HepG2 (cell line): ENCODE measurements around the gene CELF4. TPM values are rescaled to one million over a fixed set of nuclear protein-coding genes. Genes with fewer than 3 reads are reported as not detected.

Source experiments
- ATAC-seq: fragments of 200-7000 bp; cut with Tn5 transposase; 3 replicates; pipeline ENCODE4 v1.9.1; 2020; ENCODE audit warnings: mild to moderate bottlenecking, moderate library complexity
- BruUV-seq: library from RNA; stranded (reverse); fragments of 400-500 nt; replicated peaks from 2 replicates; lab custom pipeline; 2021; lab: Mats Ljungman, UMichigan
- CTCF ChIA-PET: fragments of 300-600 bp; formaldehyde crosslinking; extraction: SDS; loops from one replicate; lab custom pipeline; 2021; ENCODE audit warnings: low total read pairs, inconsistent platforms, low intra/inter-chr PET ratio; lab: Yijun Ruan, JAX
- POLR2A ChIA-PET: fragments of 350-600 bp; sonication (Branson Sonifier 250); formaldehyde crosslinking; loops from one replicate; lab custom pipeline; 2020; ENCODE audit warnings: antibody characterized with exemption, inconsistent platforms; lab: Yijun Ruan, JAX
- DNase-seq: peaks from one replicate; pipeline ENCODE4 v3.0.0-alpha.2; 2015; ENCODE audit warnings: low spot score
- FAIRE-seq: peaks from 3 replicates; lab custom pipeline; 2011; peaks lifted over from hg19 to GRCh38; lab: Jason Lieb, UNC
- H2AFZ ChIP-seq: one replicate; pipeline ENCODE4 v1.6.1; 2011; ENCODE audit warnings: low read length, inconsistent platforms
- H3K27ac ChIP-seq: fragments of 300-600 bp; 3 replicates; pipeline ENCODE4 v1.8.0; 2011; ENCODE audit warnings: mixed run types, mild to moderate bottlenecking, mixed read lengths, low read length, inconsistent platforms; ENCODE audit not compliant: insufficient read depth; ENCODE audit errors: extremely low read length
- H3K27me3 ChIP-seq, 2 experiments: fragments of 200-600 bp in 1 of 2; 2 replicates in 1 of 2; 3 replicates in 1 of 2; pipeline versions ENCODE4 v1.6.0 to v1.8.0; 2011; ENCODE audit warnings: low read length in 2 of 2, mild to moderate bottlenecking in 2 of 2, moderate library complexity in 2 of 2, inconsistent platforms in 1 of 2; ENCODE audit not compliant: insufficient read depth in 2 of 2, control insufficient read depth in 1 of 2
- H3K36me3 ChIP-seq, 2 experiments: fragments of 200-600 bp in 1 of 2; replicated peaks in 1 of 2; 2 replicates in 1 of 2; 3 replicates in 1 of 2; pipeline versions ENCODE4 v1.5.1 to v1.8.0; 2011; ENCODE audit warnings: low read length in 2 of 2, inconsistent platforms in 1 of 2; ENCODE audit not compliant: insufficient read depth in 2 of 2, control insufficient read depth in 1 of 2
- H3K4me1 ChIP-seq: 2 replicates; pipeline ENCODE4 v1.5.1; 2012; ENCODE audit warnings: low read length, inconsistent platforms; ENCODE audit not compliant: insufficient read depth
- H3K4me2 ChIP-seq: 2 replicates; pipeline ENCODE4 v1.6.0; 2011; ENCODE audit warnings: low read depth, low read length, inconsistent platforms
- H3K4me3 ChIP-seq, 3 experiments: fragments of 200-600 bp in 1 of 3; sonication (generic), shearing (Covaris generic) in 1 of 3; replicated peaks in 1 of 3; 2 replicates each; pipeline ENCODE4 v1.5.1; 2011 to 2016; ENCODE audit warnings: low read length in 3 of 3, inconsistent platforms in 2 of 3, low read depth in 2 of 3, mild to moderate bottlenecking in 2 of 3, control low read depth in 1 of 3, mixed read lengths in 1 of 3; ENCODE audit not compliant: insufficient read depth in 1 of 3
- H3K79me2 ChIP-seq: one replicate; pipeline ENCODE4 v1.6.1; 2011; ENCODE audit warnings: low read length, inconsistent platforms; ENCODE audit not compliant: insufficient read depth
- H3K9ac ChIP-seq: 2 replicates; pipeline ENCODE4 v1.6.0; 2011; ENCODE audit warnings: mild to moderate bottlenecking, low read depth, low read length, inconsistent platforms; ENCODE audit not compliant: insufficient read depth
- H3K9me3 ChIP-seq: 2 replicates; pipeline ENCODE4 v1.5.1; 2012; ENCODE audit warnings: mild to moderate bottlenecking, low read length
- H4K20me1 ChIP-seq: 2 replicates; pipeline ENCODE4 v1.6.0; 2011; ENCODE audit warnings: inconsistent platforms, mild to moderate bottlenecking, low read length, moderate library complexity; ENCODE audit not compliant: insufficient read depth
- FOXA3 ChIP-seq: IDR thresholded peaks from 2 replicates; pipeline ENCODE4 v1.6.1; 2016; ENCODE audit warnings: missing genetic modification reagents, missing compliant biosample characterization
- NAIF1 ChIP-seq: sonication (generic); formaldehyde crosslinking; IDR thresholded peaks from 2 replicates; pipeline ENCODE4 v1.5.0; 2020; ENCODE audit warnings: mild to moderate bottlenecking, missing genetic modification reagents, borderline replicate concordance
- TEAD3 ChIP-seq: optimal IDR thresholded peaks from 2 replicates; pipeline ENCODE3; 2016; ENCODE audit warnings: borderline replicate concordance
- ZNF281 ChIP-seq: sonication (generic); formaldehyde crosslinking; IDR thresholded peaks from 2 replicates; pipeline ENCODE4 v1.4.0; 2020; ENCODE audit warnings: missing genetic modification reagents, borderline replicate concordance
- ZNF282 ChIP-seq: fragments of 450-650 bp; IDR thresholded peaks from 2 replicates; pipeline ENCODE4 v1.6.1; 2018; ENCODE audit not compliant: partially characterized antibody
- ZNF766 ChIP-seq: sonication (generic); formaldehyde crosslinking; IDR thresholded peaks from 2 replicates; pipeline ENCODE4 v1.5.0; 2020; ENCODE audit warnings: missing genetic modification reagents, borderline replicate concordance
- WGBS: methylation state at CpG from one replicate; pipeline ENCODE4 v1.1.6; 2017; ENCODE audit warnings: low lambda C conversion rate; 5-methylcytosine and 5-hydroxymethylcytosine counted together
- in situ Hi-C: cut with HindIII; loops from 2 replicates; pipeline ENCODE4 v1.10.0; 2017; ENCODE audit warnings: low pct_unique_long_range_greater_than_20kb; ENCODE audit not compliant: extremely low pct_ligation_motif_present
- intact Hi-C: fragments of 100-400 bp; cut with micrococcal nuclease; formaldehyde crosslinking; loops from one replicate; pipeline ENCODE4 v1.10.0; 2022; ENCODE audit not compliant: unreplicated experiment
- polyA plus RNA-seq, 8 experiments: library from polyadenylated mRNA; depleted of rRNA in 3 of 8; stranded (reverse) in 7 of 8; unstranded in 1 of 8; fragments of >200 nt; fragmentation: Illumina TruSeq in 4 of 8; extraction: Trizol in 4 of 8; gene quantifications; 2 replicates each; pipeline versions ENCODE4 v1.2.1 to v1.2.3, GENCODE V29; 2011 to 2016; ENCODE audit warnings: low read depth in 4 of 8, missing spikeins in 1 of 8, mixed read lengths in 1 of 8; ENCODE audit not compliant: insufficient read depth in 1 of 8
- total RNA-seq, 5 experiments: library from RNA; depleted of rRNA; stranded (reverse); fragments of >200 nt; fragmentation: Illumina TruSeq; extraction: Trizol; gene quantifications; 2 replicates each; pipeline ENCODE4 v1.2.3, GENCODE V29; 2016; ENCODE audit warnings: low read depth in 1 of 5

The CELF4 gene
- total and polyA plus RNA-seq, 2 of the 13 experiments (the other 11 are each of a cell fraction or from before 2014, with no cell fraction given): not detected

GRCh38 chr18:37397814-37398213 is 167.8 kb downstream of the CELF4 start:
- DNase-seq (no peak), ATAC-seq (no peak), FAIRE-seq (no peak)
- Histone ChIP-seq H2AFZ (no peak overlapping the region), H3K4me2 (no peak overlapping the region), H3K79me2 (no peaks in the 10 kb centered on the region), H3K36me3 (no peaks in the 10 kb centered on the region), H3K9ac (no peak overlapping the region), H4K20me1 (no peaks in the 10 kb centered on the region), H3K27me3 (peaks cover 2 to 29% of the 10 kb centered on the region in 2 experiments; a peak in 2 of 5 replicates), H3K27ac (no peak overlapping the region), H3K4me3 (no peak overlapping the region), H3K4me1 (no peaks in the 10 kb centered on the region), H3K9me3 (no peaks in the 10 kb centered on the region)
- in situ Hi-C loops (no loop called here), intact Hi-C loops (no loop called here)
- ChIA-PET CTCF (no interaction called here), POLR2A (no interaction called here)
- WGBS: 23% methylated on average over 2 of the region's 6 CpGs
- no TSS peak for BruUV-seq
- no peak for TF ChIP-seq ZNF282
- TF ChIP-seq NAIF1 (CRISPR knock-in tag): no peak
- no peak for TF ChIP-seq ZNF281 (CRISPR knock-in tag)
- no peak for TF ChIP-seq TEAD3
- no peak for TF ChIP-seq ZNF766
- no peak for TF ChIP-seq FOXA3 (CRISPR knock-in tag)
